HEK293 (cell line): ENCODE measurements around the gene EIF4A3.

Source experiments
- CTCF ChIA-PET: fragments of 350-600 bp; formaldehyde crosslinking; extraction: SDS; loops from one replicate; lab custom pipeline; 2021; ENCODE audit warnings: antibody characterized with exemption; lab: Yijun Ruan, JAX
- POLR2A ChIA-PET: fragments of 300-600 bp; formaldehyde crosslinking; extraction: SDS; loops from one replicate; lab custom pipeline; 2020; ENCODE audit warnings: antibody characterized with exemption, inconsistent platforms; lab: Yijun Ruan, JAX
- H3K27ac ChIP-seq: fragments of 200-500 bp; sonication (Bioruptor generic); 2 replicates; pipeline ENCODE4 v1.5.1; 2014; ENCODE audit warnings: low read depth, low read length, control low read depth, inconsistent platforms; ENCODE audit errors: extremely low read depth
- H3K36me3 ChIP-seq, 2 experiments: fragments of 200-500 bp in 1 of 2; sonication (Bioruptor generic) in 1 of 2; 1 replicate in 1 of 2; 2 replicates in 1 of 2; pipeline ENCODE4 v1.5.1; 2014 to 2017; ENCODE audit warnings: inconsistent platforms in 2 of 2, low read length in 2 of 2; ENCODE audit not compliant: control insufficient read depth in 2 of 2, insufficient read depth in 1 of 2
- H3K4me1 ChIP-seq: fragments of 200-500 bp; sonication (Bioruptor generic); 2 replicates; pipeline ENCODE4 v1.5.1; 2014; ENCODE audit warnings: mild to moderate bottlenecking, low read length, inconsistent platforms; ENCODE audit not compliant: control insufficient read depth, insufficient read depth
- H3K4me3 ChIP-seq: 2 replicates; pipeline ENCODE4 v1.5.1; 2011; ENCODE audit warnings: low read depth, mild to moderate bottlenecking, control low read depth, low read length, moderate library complexity
- H3K9me3 ChIP-seq: fragments of 200-500 bp; sonication (Bioruptor generic); 2 replicates; pipeline ENCODE4 v1.5.1; 2014; ENCODE audit warnings: low read depth, low read length, inconsistent platforms; ENCODE audit not compliant: control insufficient read depth, insufficient read depth
- SETDB1 ChIP-seq: IDR thresholded peaks from one replicate; pipeline ENCODE4 v1.6.1; 2017; ENCODE audit warnings: mild to moderate bottlenecking, low read length, moderate library complexity, mixed read lengths; ENCODE audit not compliant: insufficient read length
- ZFP37 ChIP-seq: fragments of 450-650 bp; formaldehyde crosslinking; IDR thresholded peaks from 2 replicates; pipeline ENCODE4 v1.5.1; 2016; ENCODE audit warnings: missing biosample characterization, missing genetic modification characterization
- ZNF132 ChIP-seq: fragments of 450-650 bp; formaldehyde crosslinking; IDR thresholded peaks from 2 replicates; pipeline ENCODE4 v1.5.1; 2017; ENCODE audit warnings: missing biosample characterization, missing genetic modification characterization, borderline replicate concordance
- ZNF19 ChIP-seq: fragments of 450-650 bp; formaldehyde crosslinking; IDR thresholded peaks from 2 replicates; pipeline ENCODE4; 2016; ENCODE audit warnings: missing biosample characterization, missing genetic modification characterization, low read depth
- ZNF239 ChIP-seq: fragments of 450-650 bp; formaldehyde crosslinking; IDR thresholded peaks from 2 replicates; pipeline ENCODE4 v1.5.1; 2016; ENCODE audit warnings: missing biosample characterization, missing genetic modification characterization
- ZNF280D ChIP-seq: fragments of 450-650 bp; formaldehyde crosslinking; IDR thresholded peaks from 2 replicates; pipeline ENCODE4 v1.5.1; 2016; ENCODE audit warnings: missing biosample characterization, missing genetic modification characterization
- ZNF292 ChIP-seq: fragments of 450-650 bp; formaldehyde crosslinking; IDR thresholded peaks from 2 replicates; pipeline ENCODE4 v1.5.1; 2016; ENCODE audit warnings: low read depth, missing biosample characterization, missing genetic modification characterization, borderline replicate concordance
- ZNF391 ChIP-seq: fragments of 450-650 bp; formaldehyde crosslinking; IDR thresholded peaks from 2 replicates; pipeline ENCODE4 v1.5.1; 2016; ENCODE audit warnings: low read depth, missing biosample characterization, missing genetic modification characterization, borderline replicate concordance
- ZNF394 ChIP-seq: fragments of 450-650 bp; formaldehyde crosslinking; IDR thresholded peaks from 2 replicates; pipeline ENCODE4 v1.5.1; 2016; ENCODE audit warnings: missing biosample characterization, missing genetic modification characterization, mild to moderate bottlenecking, moderate library complexity, borderline replicate concordance
- ZNF529 ChIP-seq: fragments of 450-650 bp; formaldehyde crosslinking; IDR thresholded peaks from 2 replicates; pipeline ENCODE4 v1.5.1; 2017; ENCODE audit warnings: missing genetic modification characterization, missing biosample characterization; ENCODE audit not compliant: insufficient replicate concordance
- ZNF548 ChIP-seq: fragments of 450-650 bp; formaldehyde crosslinking; IDR thresholded peaks from 2 replicates; pipeline ENCODE4 v1.5.1; 2016; ENCODE audit warnings: missing biosample characterization, missing genetic modification characterization
- ZNF558 ChIP-seq: fragments of 450-650 bp; formaldehyde crosslinking; IDR thresholded peaks from 2 replicates; pipeline ENCODE4 v1.5.1; 2016; ENCODE audit warnings: missing biosample characterization, missing genetic modification characterization
- ZNF654 ChIP-seq: fragments of 450-650 bp; formaldehyde crosslinking; IDR thresholded peaks from 2 replicates; pipeline ENCODE4 v1.5.1; 2016; ENCODE audit warnings: low read depth, missing biosample characterization, missing genetic modification characterization
- ZNF658 ChIP-seq: fragments of 450-650 bp; formaldehyde crosslinking; IDR thresholded peaks from 2 replicates; pipeline ENCODE4; 2016; ENCODE audit warnings: missing biosample characterization, missing genetic modification characterization
- ZNF707 ChIP-seq: fragments of 450-650 bp; formaldehyde crosslinking; IDR thresholded peaks from 2 replicates; pipeline ENCODE4 v1.5.1; 2016; ENCODE audit warnings: missing biosample characterization, missing genetic modification characterization
- ZNF791 ChIP-seq: fragments of 450-650 bp; formaldehyde crosslinking; IDR thresholded peaks from 2 replicates; pipeline ENCODE4 v1.5.1; 2016; ENCODE audit warnings: missing biosample characterization, missing genetic modification characterization
- TF ChIP-seq, protein P1 (sequence below): fragments of 450-650 bp; IDR thresholded peaks from 2 replicates; pipeline ENCODE4 v1.5.1; 2018; ENCODE audit warnings: missing biosample characterization, mild to moderate bottlenecking, missing genetic modification characterization
- TF ChIP-seq, protein P2 (sequence below): fragments of 450-650 bp; formaldehyde crosslinking; IDR thresholded peaks from 2 replicates; pipeline ENCODE4 v1.5.1; 2016; ENCODE audit warnings: missing biosample characterization, missing genetic modification characterization, borderline replicate concordance
- TF ChIP-seq, protein P3 (sequence below): fragments of 450-650 bp; formaldehyde crosslinking; IDR thresholded peaks from 2 replicates; pipeline ENCODE4 v1.5.1; 2016; ENCODE audit warnings: missing biosample characterization, missing genetic modification characterization

EIF4A3 gene

DNA sequence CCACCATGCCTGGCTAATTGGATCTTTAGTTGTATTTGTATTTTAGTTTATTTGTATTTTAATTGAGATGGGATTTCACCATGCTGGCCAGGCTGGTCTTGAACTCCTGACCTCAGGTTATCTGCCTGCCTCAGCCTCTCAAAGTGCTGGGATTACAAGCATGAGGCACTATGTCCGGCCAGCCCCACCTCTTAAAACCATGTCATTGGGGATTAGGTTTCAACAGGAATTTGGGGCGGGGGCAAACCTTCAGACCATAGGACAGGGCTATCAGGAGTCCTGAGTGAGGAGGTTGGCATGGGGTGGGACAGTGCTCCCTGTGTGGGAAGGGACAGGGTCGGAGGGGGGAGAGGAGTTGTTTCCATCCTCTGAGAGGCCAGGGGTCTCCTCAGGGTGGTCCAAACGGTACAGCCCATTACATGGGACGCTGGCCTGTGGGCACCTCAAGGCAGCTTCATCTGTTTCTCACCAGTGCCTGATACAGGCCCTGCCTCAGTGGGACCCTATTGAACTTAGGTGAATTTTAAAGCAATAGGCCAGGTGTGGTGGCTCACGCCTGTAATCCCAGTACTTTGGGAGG is 23.9 kb downstream of the EIF4A3 start (continued):
- TF ChIP-seq ZNF239, result no peak
- TF ChIP-seq ZNF791 (tag by site-specific recombination), result no peak

DNA sequence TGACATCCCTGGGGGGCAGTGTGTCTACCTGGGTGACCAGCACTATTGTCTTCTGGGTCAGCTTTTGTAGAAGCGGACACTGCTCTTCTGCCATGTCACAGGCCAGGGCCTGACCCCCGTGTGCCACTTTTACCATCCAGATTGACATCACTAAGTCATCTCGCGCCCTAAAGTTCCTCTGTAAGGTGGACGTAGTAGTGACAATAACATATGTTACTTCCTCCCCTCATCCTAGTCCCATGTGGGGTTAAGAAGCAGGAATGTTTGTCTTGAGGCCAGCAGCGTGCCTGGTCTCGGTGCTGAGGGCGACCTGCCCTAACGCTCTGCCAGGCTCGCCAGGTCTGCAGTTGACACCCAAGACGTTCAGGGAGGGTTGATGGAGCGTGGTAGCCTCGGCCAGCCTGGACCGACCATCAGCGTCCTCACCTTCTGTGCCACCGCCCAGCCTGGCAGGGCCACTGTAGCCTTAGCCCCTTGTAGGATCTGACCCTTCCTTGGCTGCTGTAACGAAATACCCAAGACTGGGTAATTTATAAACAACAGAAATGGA is 24.8 kb downstream of the EIF4A3 start:
- CTCF ChIA-PET, result interaction anchor here (0.7 to 0.9 kb wide), 4 partner anchors 8 to 118 kb away, joined by 3 to 5 read pairs (median 4); partner anchors contain the start of gene GAA

GRCh38 chr17:80119839-80120238 is 27.1 kb downstream of the EIF4A3 start:
- Histone ChIP-seq H3K4me1 (no peaks in the 10 kb centered on the region), H3K27ac (no peak overlapping the region), H3K9me3 (no peaks in the 10 kb centered on the region), H3K4me3 (no peak overlapping the region), H3K36me3 (peaks cover 0 to 13% of the 10 kb centered on the region in 2 experiments; a peak in 1 of 3 replicates)
- ChIA-PET CTCF (interaction anchor here (0.9 kb wide), 1 partner anchor 47 kb away, joined by 3 read pairs; no protein-coding TSS in a partner anchor), POLR2A (interaction anchor here (1.2 to 1.4 kb wide), 2 partner anchors 11 to 18 kb away, joined by 3 read pairs; partner anchors contain the start of gene GAA)
- no peak for TF ChIP-seq ZNF707
- TF ChIP-seq ZNF19, result no peak
- TF ChIP-seq ZNF529 (tag by site-specific recombination), result no peak
- no peak for TF ChIP-seq ZFP37 (tag by site-specific recombination)
- TF ChIP-seq, protein P1, sequence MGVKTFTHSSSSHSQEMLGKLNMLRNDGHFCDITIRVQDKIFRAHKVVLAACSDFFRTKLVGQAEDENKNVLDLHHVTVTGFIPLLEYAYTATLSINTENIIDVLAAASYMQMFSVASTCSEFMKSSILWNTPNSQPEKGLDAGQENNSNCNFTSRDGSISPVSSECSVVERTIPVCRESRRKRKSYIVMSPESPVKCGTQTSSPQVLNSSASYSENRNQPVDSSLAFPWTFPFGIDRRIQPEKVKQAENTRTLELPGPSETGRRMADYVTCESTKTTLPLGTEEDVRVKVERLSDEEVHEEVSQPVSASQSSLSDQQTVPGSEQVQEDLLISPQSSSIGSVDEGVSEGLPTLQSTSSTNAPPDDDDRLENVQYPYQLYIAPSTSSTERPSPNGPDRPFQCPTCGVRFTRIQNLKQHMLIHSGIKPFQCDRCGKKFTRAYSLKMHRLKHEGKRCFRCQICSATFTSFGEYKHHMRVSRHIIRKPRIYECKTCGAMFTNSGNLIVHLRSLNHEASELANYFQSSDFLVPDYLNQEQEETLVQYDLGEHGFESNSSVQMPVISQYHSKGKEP (tag by site-specific recombination), result no peak
- no peak for TF ChIP-seq ZNF558 (tag by site-specific recombination)
- TF ChIP-seq ZNF548 (tag by site-specific recombination), result no peak
- no peak for TF ChIP-seq ZNF292 (tag by site-specific recombination)
- TF ChIP-seq ZNF132 (tag by site-specific recombination), result no peak
- TF ChIP-seq, protein P2, sequence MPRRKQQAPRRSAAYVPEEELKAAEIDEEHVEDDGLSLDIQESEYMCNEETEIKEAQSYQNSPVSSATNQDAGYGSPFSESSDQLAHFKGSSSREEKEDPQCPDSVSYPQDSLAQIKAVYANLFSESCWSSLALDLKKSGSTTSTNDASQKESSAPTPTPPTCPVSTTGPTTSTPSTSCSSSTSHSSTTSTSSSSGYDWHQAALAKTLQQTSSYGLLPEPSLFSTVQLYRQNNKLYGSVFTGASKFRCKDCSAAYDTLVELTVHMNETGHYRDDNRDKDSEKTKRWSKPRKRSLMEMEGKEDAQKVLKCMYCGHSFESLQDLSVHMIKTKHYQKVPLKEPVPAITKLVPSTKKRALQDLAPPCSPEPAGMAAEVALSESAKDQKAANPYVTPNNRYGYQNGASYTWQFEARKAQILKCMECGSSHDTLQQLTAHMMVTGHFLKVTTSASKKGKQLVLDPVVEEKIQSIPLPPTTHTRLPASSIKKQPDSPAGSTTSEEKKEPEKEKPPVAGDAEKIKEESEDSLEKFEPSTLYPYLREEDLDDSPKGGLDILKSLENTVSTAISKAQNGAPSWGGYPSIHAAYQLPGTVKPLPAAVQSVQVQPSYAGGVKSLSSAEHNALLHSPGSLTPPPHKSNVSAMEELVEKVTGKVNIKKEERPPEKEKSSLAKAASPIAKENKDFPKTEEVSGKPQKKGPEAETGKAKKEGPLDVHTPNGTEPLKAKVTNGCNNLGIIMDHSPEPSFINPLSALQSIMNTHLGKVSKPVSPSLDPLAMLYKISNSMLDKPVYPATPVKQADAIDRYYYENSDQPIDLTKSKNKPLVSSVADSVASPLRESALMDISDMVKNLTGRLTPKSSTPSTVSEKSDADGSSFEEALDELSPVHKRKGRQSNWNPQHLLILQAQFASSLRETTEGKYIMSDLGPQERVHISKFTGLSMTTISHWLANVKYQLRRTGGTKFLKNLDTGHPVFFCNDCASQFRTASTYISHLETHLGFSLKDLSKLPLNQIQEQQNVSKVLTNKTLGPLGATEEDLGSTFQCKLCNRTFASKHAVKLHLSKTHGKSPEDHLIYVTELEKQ (tag by site-specific recombination), result no peak
- no peak for TF ChIP-seq ZNF394 (tag by site-specific recombination)
- no peak for TF ChIP-seq ZNF658 (tag by site-specific recombination)

More for the DNA sequence above, 24.8 kb downstream of the EIF4A3 start:
- Histone ChIP-seq H3K4me3 (no peak overlapping the region), H3K36me3 (peaks cover 0 to 12% of the 10 kb centered on the region in 2 experiments; a peak in 1 of 3 replicates)
- POLR2A ChIA-PET, result no interaction called here
- TF ChIP-seq SETDB1 (no peak), ZNF391 (tag by site-specific recombination) (no peak), ZNF280D (tag by site-specific recombination) (no peak), ZNF654 (tag by site-specific recombination) (no peak)
- TF ChIP-seq, protein P3, sequence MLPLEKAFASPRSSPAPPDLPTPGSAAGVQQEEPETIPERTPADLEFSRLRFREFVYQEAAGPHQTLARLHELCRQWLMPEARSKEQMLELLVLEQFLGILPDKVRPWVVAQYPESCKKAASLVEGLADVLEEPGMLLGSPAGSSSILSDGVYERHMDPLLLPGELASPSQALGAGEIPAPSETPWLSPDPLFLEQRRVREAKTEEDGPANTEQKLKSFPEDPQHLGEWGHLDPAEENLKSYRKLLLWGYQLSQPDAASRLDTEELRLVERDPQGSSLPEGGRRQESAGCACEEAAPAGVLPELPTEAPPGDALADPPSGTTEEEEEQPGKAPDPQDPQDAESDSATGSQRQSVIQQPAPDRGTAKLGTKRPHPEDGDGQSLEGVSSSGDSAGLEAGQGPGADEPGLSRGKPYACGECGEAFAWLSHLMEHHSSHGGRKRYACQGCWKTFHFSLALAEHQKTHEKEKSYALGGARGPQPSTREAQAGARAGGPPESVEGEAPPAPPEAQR (tag by site-specific recombination), result no peak
- TF ChIP-seq, all 188 proteins: peak for 0
- no peak overlapping the region for H3K27ac ChIP-seq
- no peaks in the 10 kb centered on the region for H3K4me1 ChIP-seq
- H3K9me3 ChIP-seq, result no peaks in the 10 kb centered on the region
